HG03457 (cell line): Measurements from ENCODE around the gene BPTF.
"Not testable (repeated sequence)": the region's sequence is repeated elsewhere in the genome, so short reads cannot be mapped to it uniquely, and the experiment has no call there.

ENCODE experiments used
- ATAC-seq: cut with Tn5 transposase; IDR thresholded peaks from one replicate; pipeline ENCODE4 v1.9.1; 2021; ENCODE audit warnings: moderate number of reproducible peaks; ENCODE audit not compliant: unreplicated experiment

Gene BPTF

GRCh38 chr17:67963145-67963572, 137.9 kb downstream of the BPTF start:
- not testable (repeated sequence) for ATAC-seq

- no peak for ATAC-seq
These were observed 145.5 kb downstream of the BPTF start for GRCh38 chr17:67970783-67971182.

GRCh38 chr17:67974185-67974584, 148.9 kb downstream of the BPTF start:
- ATAC-seq, result no peak

- no peak for ATAC-seq
These were observed 149.3 kb downstream of the BPTF start for GRCh38 chr17:67974598-67975066.

DNA sequence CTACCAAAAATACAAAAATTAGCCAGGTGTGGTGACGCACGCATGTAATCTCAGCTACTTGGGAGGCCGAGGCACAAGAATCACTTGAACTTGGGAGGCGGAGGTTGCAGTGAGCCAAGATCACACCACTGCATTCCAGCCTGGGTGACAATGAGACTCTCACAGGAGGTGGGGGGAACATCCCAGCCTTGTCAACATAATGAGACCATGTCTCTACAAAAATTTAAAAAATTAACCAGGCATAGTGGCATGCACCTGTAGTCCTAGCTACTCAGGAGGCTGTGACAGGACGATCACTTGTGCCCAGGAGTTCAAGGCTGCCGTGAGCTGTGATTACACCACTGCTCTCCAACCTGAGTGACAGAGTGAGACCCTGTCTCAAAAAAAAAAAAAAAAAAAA, 151.0 kb downstream of the BPTF start:
- ATAC-seq, result not testable (repeated sequence)

GRCh38 chr17:67980456-67980855, 155.2 kb downstream of the BPTF start:
- no peak for ATAC-seq

GRCh38 chr17:67980883-67981282, 155.6 kb downstream of the BPTF start:
- ATAC-seq, result not testable (repeated sequence)

DNA sequence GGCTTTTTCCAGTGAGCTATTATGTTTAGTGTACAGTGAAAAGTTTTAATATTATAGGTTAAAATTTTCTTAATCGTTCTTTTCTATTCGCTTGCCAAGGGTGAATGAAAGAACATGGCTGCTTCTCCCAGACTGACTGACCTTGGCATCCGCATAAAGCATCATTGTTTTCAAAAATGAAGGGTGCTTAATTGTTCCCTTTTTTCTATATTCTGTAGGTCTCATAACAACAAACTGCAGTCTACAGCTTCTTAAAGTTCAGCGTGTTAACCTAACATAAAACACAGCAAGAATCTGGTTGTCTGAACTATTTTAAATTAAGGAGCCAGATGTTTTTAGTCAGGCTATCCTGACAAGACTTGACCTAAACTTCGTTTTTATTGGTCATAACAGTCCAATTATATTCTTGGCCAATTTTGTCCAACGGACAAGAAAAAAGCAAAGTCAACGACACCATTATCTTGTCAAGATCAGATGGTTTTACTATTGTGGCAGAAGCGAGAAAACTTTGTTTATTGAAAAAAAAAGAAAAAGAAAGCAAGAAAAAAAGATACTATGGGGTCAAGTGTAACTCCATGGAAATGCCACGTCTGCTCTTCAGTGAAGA, 156.8 kb downstream of the BPTF start:
- no peak for ATAC-seq

DNA sequence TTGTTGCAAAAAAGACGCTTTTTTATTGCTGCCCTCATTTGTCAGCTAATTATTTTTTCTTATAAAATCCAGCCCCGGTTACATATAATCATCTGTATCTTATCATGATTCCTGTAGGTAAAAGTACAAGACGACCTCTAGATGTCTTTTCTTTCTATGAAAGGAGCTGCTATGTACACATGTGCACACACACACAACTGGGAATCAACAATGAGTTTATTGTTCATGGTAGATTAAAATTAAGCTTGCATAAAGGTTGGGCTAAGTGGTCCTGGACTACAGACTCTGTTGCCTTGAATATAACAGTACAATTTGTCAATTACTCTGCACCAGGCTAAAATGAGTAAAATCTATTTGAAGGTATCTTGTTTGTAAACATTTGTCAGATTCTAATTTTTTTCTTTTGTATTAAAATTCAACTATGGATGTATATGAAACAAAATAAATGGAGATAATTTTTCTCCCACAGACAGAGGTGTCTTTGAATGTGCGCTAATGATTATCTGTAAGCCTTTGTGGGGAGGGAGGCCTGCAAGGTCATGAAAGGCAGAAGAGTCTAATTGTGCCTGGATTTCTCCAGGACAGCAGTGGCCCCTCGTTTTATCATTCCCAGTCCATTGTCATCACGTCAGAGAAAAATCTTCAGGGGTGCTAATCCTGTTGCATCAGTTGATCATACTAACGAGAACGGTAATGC, 157.5 kb downstream of the BPTF start:
- ATAC-seq, result no peak

GRCh38 chr17:67983383-67983688, 158.0 kb downstream of the BPTF start:
- ATAC-seq, result no peak

DNA sequence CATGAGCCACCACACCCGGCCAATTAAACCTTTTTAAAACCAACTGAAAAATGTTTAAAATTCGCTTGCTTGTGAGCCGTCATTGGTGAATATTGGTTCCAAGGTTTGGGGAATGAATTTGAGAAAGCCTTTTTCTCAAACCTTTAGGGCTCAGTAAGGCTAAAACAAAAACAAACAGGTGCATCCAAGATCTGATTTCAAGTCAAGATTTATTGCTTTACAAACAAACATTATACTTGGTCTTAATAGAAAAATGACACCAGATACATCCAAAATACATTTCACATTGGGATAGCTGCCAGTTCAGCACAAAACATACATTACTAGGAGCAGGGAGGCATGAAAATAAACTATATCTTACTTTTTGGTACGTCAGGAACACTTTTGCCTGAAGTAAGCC, 165.6 kb downstream of the BPTF start:
- ATAC-seq, result no peak

- no peak for ATAC-seq
These were observed 167.3 kb downstream of the BPTF start for GRCh38 chr17:67992548-67993152.

- peak; percentile 66 for ATAC-seq
These were observed 168.1 kb downstream of the BPTF start for GRCh38 chr17:67993153-67993997.

DNA sequence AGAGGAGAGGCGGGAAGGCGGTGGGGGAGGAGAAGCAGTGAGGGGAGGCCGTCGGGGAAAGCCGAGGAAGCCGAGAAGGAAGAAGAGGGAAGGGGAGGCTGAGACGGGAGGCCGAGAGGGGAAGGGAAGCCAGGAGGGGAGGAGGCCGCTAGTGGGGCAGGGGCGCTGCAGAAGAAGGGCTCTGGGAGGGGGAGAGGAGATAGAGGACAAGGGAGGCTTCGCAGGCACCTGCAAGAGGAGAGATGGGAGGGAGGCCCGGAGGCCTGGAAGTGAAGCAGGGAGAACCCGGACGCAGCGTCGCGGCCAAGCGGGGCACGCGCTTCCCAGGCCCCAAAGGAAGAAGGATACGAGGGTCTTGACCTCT, 168.7 kb downstream of the BPTF start:
- ATAC-seq, result no peak

DNA sequence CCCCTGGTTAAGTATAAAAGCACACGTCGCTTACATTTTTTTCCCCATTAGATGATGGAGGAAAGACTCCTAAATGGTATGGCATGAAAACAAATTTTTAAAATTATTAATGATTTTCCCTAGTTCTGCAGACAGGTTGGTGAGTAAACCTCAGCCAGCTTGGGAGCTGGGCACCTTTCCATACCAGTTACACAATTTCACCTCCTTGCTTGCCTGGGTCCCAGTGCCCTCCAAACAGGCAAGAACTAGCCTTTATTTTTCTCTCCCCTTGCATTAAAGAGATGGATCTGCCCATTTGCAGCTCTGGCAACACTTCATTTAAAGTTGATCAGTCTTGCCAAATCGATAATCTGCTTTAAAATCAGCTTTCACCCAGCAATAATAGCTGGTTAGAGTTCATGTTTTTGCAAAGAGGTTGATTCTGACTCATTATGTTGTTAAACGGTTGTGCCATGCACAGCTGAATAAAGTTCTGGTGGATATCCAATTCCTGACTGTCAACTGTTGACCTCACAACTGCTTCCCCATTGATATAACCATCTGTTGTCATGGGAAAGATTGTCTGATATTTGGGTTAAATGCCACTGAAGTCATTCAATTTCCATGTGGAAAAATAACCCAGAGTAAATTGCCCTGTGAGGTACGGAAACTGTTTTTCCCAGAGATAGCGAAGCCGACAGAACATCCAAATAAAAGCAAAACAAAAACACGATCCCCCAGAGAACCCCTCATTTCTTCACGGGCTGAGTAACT, 169.7 kb downstream of the BPTF start:
- ATAC-seq, result no peak

GRCh38 chr17:67995570-67996263, 170.4 kb downstream of the BPTF start:
- ATAC-seq, result no peak

GRCh38 chr17:67996301-67997171, 171.2 kb downstream of the BPTF start, which contains the start of gene C17orf58:
Gene C17orf58 (minus strand): TSS chr17:67996469. CDS start chr17:67996198, 271 bp downstream.
- ATAC-seq, result not testable (repeated sequence)

DNA sequence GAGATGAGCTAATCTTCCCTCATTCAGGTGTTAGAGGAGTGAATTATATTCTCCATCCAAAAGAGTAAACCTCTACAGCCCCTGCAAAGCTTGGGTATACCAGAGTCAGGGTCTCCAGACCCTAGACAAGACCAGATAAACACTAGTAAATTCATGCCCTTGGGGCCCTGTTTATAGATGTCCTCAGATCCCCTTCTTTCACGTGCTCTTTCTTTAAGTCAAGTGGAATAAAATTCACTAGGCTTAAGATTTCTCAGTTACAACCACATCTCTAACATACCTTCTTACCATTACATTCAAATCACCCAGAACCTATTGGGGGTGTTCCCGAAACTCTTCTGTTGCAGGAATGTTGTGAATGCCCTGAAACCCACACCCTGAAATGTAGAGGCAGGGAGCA, 173.2 kb downstream of the BPTF start:
- ATAC-seq, result no peak

DNA sequence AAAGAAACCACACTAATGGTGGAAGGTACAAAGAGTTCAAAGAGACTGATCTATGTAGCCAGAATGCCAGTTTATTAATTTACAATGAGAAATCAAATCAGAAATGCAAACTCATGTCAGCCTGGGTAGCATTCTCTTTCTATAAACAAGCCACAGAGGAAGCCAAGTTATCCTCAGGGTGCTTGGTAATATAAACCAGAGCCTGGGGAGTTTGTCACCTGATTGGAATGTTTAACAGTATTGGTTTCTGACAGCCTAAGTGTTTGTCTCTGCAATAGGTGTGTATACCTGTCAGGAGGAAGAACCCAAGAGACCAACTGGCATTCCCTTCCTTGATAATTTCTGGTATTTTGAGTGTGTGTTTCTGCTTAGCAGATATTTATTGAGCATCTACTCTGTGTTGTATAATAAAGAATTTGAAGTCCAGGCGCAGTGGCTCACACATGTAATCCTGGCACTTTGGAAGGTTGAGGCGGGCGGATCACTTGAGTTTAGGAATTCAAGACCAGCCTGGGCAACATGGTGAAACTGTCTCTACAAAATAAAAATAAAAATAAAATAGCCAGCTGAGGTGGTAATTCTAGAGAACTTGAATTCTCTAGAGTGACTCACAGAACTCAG, 174.1 kb downstream of the BPTF start:
- ATAC-seq, result no peak
